Naive thymus-derived CD4-positive, alpha-beta T cell (primary cell): ENCODE results near the gene DUSP22. TPM values are rescaled to one million over a fixed set of nuclear protein-coding genes. Genes with fewer than 3 reads are reported as not detected.
A peak's percentile ranks its signal among the peaks of the same experiment; 100 is the strongest.

Source experiments
- ATAC-seq: fragments of 150-1000 bp; cut with Tn5 transposase; 2 replicates; pipeline ENCODE4 v1.10.0; 2021; ENCODE audit warnings: mild to moderate bottlenecking, moderate library complexity
- CTCF ChIA-PET: fragments of 350-600 bp; sonication (Branson Sonifier 250); formaldehyde crosslinking; loops from one replicate; lab custom pipeline; 2021; ENCODE audit warnings: antibody characterized with exemption; lab: Charles Lee
- POLR2A ChIA-PET: fragments of 350-600 bp; sonication (Branson Sonifier 250); formaldehyde crosslinking; loops from one replicate; lab custom pipeline; 2021; ENCODE audit warnings: antibody characterized with exemption, inconsistent platforms; lab: Charles Lee
- DNase-seq, 9 donors: peaks; one replicate each; pipeline versions ENCODE4 v3.0.0 to v3.0.0-alpha.2; 2020 to 2022; ENCODE audit warnings: mixed read lengths in 1 of 9
- H3K27ac ChIP-seq: one replicate; pipeline ENCODE4 v1.7.0; 2013; ENCODE audit warnings: mild to moderate bottlenecking, low read depth, low read length, moderate library complexity
- H3K27me3 ChIP-seq, 2 donors: one replicate each; pipeline ENCODE4 v1.7.0; 2013; ENCODE audit warnings: low read length in 2 of 2, mild to moderate bottlenecking in 2 of 2, moderate library complexity in 2 of 2; ENCODE audit not compliant: control insufficient read depth in 2 of 2, insufficient read depth in 2 of 2
- H3K36me3 ChIP-seq, 3 experiments: 1 replicate in 2 of 3; 2 replicates in 1 of 3; pipeline ENCODE4 v1.7.0; 2013; ENCODE audit warnings: low read length in 3 of 3, mild to moderate bottlenecking in 3 of 3, moderate library complexity in 1 of 3; ENCODE audit not compliant: insufficient read depth in 3 of 3, control insufficient read depth in 2 of 3
- H3K4me1 ChIP-seq, 2 donors: one replicate each; pipeline ENCODE4 v1.7.0; 2013; ENCODE audit warnings: low read length in 2 of 2, mild to moderate bottlenecking in 2 of 2, moderate library complexity in 1 of 2; ENCODE audit not compliant: control insufficient read depth in 2 of 2, insufficient read depth in 2 of 2
- H3K4me3 ChIP-seq: 2 replicates; pipeline ENCODE4 v1.7.0; 2013; ENCODE audit warnings: mild to moderate bottlenecking, low read length
- H3K9me3 ChIP-seq, 3 experiments: 1 replicate in 2 of 3; 2 replicates in 1 of 3; pipeline ENCODE4 v1.7.0; 2013; ENCODE audit warnings: low read length in 3 of 3; ENCODE audit not compliant: control insufficient read depth in 2 of 3
- H3K27ac Mint-ChIP-seq, 9 donors: one replicate each; pipeline ENCODE4 v1.8.0; 2020 to 2022; ENCODE audit warnings: mixed read lengths in 9 of 9, mild to moderate bottlenecking in 8 of 9, moderate library complexity in 5 of 9, inconsistent platforms in 2 of 9
- H3K27me3 Mint-ChIP-seq, 5 donors: one replicate each; pipeline ENCODE4 v1.8.0; 2021 to 2022; ENCODE audit warnings: mixed read lengths in 5 of 5, mild to moderate bottlenecking in 1 of 5
- H3K36me3 Mint-ChIP-seq, 5 donors: one replicate each; pipeline ENCODE4 v1.8.0; 2020 to 2022; ENCODE audit warnings: mixed read lengths in 5 of 5, mild to moderate bottlenecking in 3 of 5, inconsistent platforms in 1 of 5
- H3K4me1 Mint-ChIP-seq, 7 donors: one replicate each; pipeline ENCODE4 v1.8.0; 2020 to 2022; ENCODE audit warnings: mixed read lengths in 7 of 7, mild to moderate bottlenecking in 3 of 7, inconsistent platforms in 1 of 7
- H3K4me3 Mint-ChIP-seq, 10 donors: one replicate each; pipeline ENCODE4 v1.8.0; 2020 to 2022; ENCODE audit warnings: mild to moderate bottlenecking in 10 of 10, mixed read lengths in 10 of 10, moderate library complexity in 6 of 10, inconsistent platforms in 2 of 10
- H3K9me3 Mint-ChIP-seq, 11 donors: one replicate each; pipeline ENCODE4 v1.8.0; 2020 to 2022; ENCODE audit warnings: mixed read lengths in 11 of 11, mild to moderate bottlenecking in 4 of 11, inconsistent platforms in 1 of 11, moderate library complexity in 1 of 11
- intact Hi-C, 2 donors: fragments of 100-400 bp; cut with micrococcal nuclease; formaldehyde crosslinking; loops; one replicate each; pipeline ENCODE4 v1.15.1; 2023
- polyA plus RNA-seq, 2 donors: library from polyadenylated mRNA; unstranded; fragments of 300-500 nt; fragmentation: Illumina TruSeq; gene quantifications; one replicate each; pipeline ENCODE4 v1.2.3, GENCODE V29; 2021
- total RNA-seq, 6 experiments: library from RNA in 5 of 6; stranded (reverse) in 5 of 6; gene quantifications; 1 replicate in 5 of 6; 2 replicates in 1 of 6; pipeline ENCODE4 v1.2.3 and lab custom pipeline; 2021 to 2026

DUSP22 gene
- total and polyA plus RNA-seq, 7 experiments from 2014 or later, result 24.8 to 57.2 (median 36.6) TPM

- Mint-ChIP-seq H3K9me3 (peaks cover 0 to 4% (median 0%) of the 10 kb centered on the region in 11 donors), H3K27me3 (no peaks in the 10 kb centered on the region), H3K27ac (peak overlapping the region; percentile 86 to 98 (median 94)), H3K36me3 (peaks cover 0 to 2% (median 0%) of the 10 kb centered on the region in 5 donors), H3K4me1 (peaks cover 26 to 72% (median 44%) of the 10 kb centered on the region in 7 donors), H3K4me3 (peak overlapping the region; percentile 85 to 97 (median 92))
- Histone ChIP-seq H3K4me1 (peaks cover 12 to 26% of the 10 kb centered on the region in 2 donors), H3K27me3 (no peaks in the 10 kb centered on the region), H3K36me3 (no peaks in the 10 kb centered on the region), H3K4me3 (peak overlapping the region; percentile 63), H3K27ac (peak overlapping the region; percentile 82), H3K9me3 (no peaks in the 10 kb centered on the region)
- ChIA-PET POLR2A (interaction anchor here (0.6 to 1.9 kb wide), 9 partner anchors 8 to 221 kb away, joined by 3 to 7 read pairs (median 3); partner anchors contain the start of gene IRF4), CTCF (no interaction called here)
- ATAC-seq (no peak), DNase-seq (peak in 6 of 9 donors; percentile 4 to 47 (median 20))
- intact Hi-C loops, result loop anchor here (2.0 to 10.0 kb wide), 7 partner anchors 41 to 417 kb away; partner anchors contain the start of gene EXOC2 (in 1 of the 2)
Observed at GRCh38 chr6:293193-294174, 1.2 kb downstream of the DUSP22 start.

- intact Hi-C loops, result loop anchor here in 1 of 2 donors (5.0 to 10.0 kb wide), 3 partner anchors 43 to 400 kb away; partner anchors contain the start of gene EXOC2
- ChIA-PET CTCF (no interaction called here), POLR2A (no interaction called here)
- Histone ChIP-seq H3K4me3 (no peak overlapping the region), H3K36me3 (no peaks in the 10 kb centered on the region), H3K4me1 (peaks cover 12 to 26% of the 10 kb centered on the region in 2 donors), H3K9me3 (no peaks in the 10 kb centered on the region), H3K27me3 (no peaks in the 10 kb centered on the region), H3K27ac (no peak overlapping the region)
- Mint-ChIP-seq H3K27me3 (no peaks in the 10 kb centered on the region), H3K36me3 (peaks cover 0 to 2% (median 0%) of the 10 kb centered on the region in 5 donors), H3K4me1 (peaks cover 26 to 63% (median 41%) of the 10 kb centered on the region in 7 donors), H3K9me3 (peaks cover 0 to 4% (median 0%) of the 10 kb centered on the region in 11 donors), H3K4me3 (peak overlapping the region in 3 of 10 donors; percentile 15 to 51 (median 29)), H3K27ac (peak overlapping the region in 2 of 9 donors; percentile 18 to 65)
- DNase-seq, result no peak
- no peak for ATAC-seq
Observed at GRCh38 chr6:294656-295565, 2.6 kb downstream of the DUSP22 start.

GRCh38 chr6:296151-297122, 4.2 kb downstream of the DUSP22 start:
- no peaks in the 10 kb centered on the region for H3K9me3 ChIP-seq
- Mint-ChIP-seq H3K9me3 (peaks cover 0 to 4% (median 0%) of the 10 kb centered on the region in 11 donors), H3K36me3 (peaks cover 0 to 2% (median 0%) of the 10 kb centered on the region in 5 donors), H3K27me3 (no peaks in the 10 kb centered on the region), H3K4me3 (peak overlapping the region in 8 of 10 donors; percentile 13 to 66 (median 25)), H3K4me1 (peaks cover 12 to 48% (median 27%) of the 10 kb centered on the region in 7 donors), H3K27ac (peak overlapping the region in 6 of 9 donors; percentile 5 to 60 (median 28))
- intact Hi-C loops, result loop anchor here in 1 of 2 donors (10.0 kb wide), 1 partner anchor 398 kb away; the partner anchor contains the start of gene EXOC2
- H3K27me3 ChIP-seq, result no peaks in the 10 kb centered on the region
- DNase-seq (peak in 1 of 9 donors; percentile 16), ATAC-seq (no peak)
- ChIA-PET POLR2A (interaction anchor here (0.9 to 1.1 kb wide), 2 partner anchors 10 kb away, joined by 3 read pairs; no protein-coding TSS in a partner anchor), CTCF (interaction anchor here (0.7 kb wide), 1 partner anchor 53 kb away, joined by 3 read pairs; no protein-coding TSS in a partner anchor)
- no peak overlapping the region for H3K27ac ChIP-seq
- H3K4me1 ChIP-seq, result peaks cover 8 to 20% of the 10 kb centered on the region in 2 donors
- no peak overlapping the region for H3K4me3 ChIP-seq
- no peaks in the 10 kb centered on the region for H3K36me3 ChIP-seq

- Histone ChIP-seq H3K27ac (no peak overlapping the region), H3K4me3 (no peak overlapping the region), H3K9me3 (no peaks in the 10 kb centered on the region), H3K36me3 (no peaks in the 10 kb centered on the region), H3K4me1 (peaks cover 5 to 20% of the 10 kb centered on the region in 2 donors), H3K27me3 (no peaks in the 10 kb centered on the region)
- Mint-ChIP-seq H3K27ac (no peak overlapping the region), H3K27me3 (no peaks in the 10 kb centered on the region), H3K4me3 (peak overlapping the region in 3 of 10 donors; percentile 1 to 6 (median 2)), H3K9me3 (peaks cover 0 to 4% (median 0%) of the 10 kb centered on the region in 11 donors), H3K4me1 (peaks cover 10 to 46% (median 27%) of the 10 kb centered on the region in 7 donors), H3K36me3 (peaks cover 0 to 2% (median 0%) of the 10 kb centered on the region in 5 donors)
- no peak for ATAC-seq
- ChIA-PET POLR2A (no interaction called here), CTCF (no interaction called here)
- intact Hi-C loops, result loop anchor here in 1 of 2 donors (10.0 kb wide), 1 partner anchor 397 kb away; the partner anchor contains the start of gene EXOC2
- DNase-seq, result no peak
Observed at GRCh38 chr6:297571-298232, 5.4 kb downstream of the DUSP22 start.
